NCI-H524 treated with DMSO at 0.1 percent for 48 hours (cell line): ENCODE data around the gene NIN.

ENCODE experiments used
- DNase-seq: peaks from one replicate; lab custom pipeline; 2025; lab: John Stamatoyannopoulos, UW

The NIN gene

DNA sequence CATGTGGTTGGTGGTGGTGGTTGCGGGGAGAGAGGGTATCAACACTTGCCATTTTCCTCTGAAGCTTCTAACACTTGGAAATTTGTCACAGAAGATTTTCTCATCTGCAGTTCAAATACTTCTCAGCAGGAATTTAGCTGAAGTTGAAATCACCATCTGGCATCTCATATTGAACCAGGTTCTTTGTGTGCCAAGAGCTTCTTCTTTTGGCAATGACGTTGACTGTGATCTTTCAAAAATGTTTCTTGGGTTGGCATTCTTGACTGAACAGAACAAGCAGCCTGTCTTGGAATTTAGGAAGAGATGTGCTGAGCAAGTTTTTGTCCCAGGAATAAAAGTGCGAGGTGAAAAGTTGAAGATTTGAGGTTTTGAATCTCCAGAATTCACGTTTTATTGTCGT, 8.7 kb upstream of the NIN start:
- peak; percentile 25 for DNase-seq

DNA sequence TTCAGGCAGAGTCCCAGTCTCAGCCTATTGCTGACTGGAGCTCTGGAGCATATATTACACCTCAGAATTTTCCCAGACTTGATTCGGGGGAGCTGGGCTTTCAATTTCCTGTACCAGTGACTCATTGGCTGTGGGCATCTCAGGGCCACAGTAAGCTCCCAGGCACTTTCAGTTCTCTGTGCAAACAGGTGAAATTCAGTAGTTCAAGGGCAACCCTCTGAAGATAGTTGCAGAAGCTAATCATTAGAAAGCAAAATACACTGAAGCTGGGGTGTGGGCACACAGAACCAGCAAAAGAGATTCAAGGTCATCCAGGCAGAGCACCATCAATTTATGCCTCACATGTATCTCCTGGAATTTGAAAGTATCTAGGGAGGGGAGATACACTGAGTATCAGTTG, 8.1 kb upstream of the NIN start:
- no peak for DNase-seq

DNA sequence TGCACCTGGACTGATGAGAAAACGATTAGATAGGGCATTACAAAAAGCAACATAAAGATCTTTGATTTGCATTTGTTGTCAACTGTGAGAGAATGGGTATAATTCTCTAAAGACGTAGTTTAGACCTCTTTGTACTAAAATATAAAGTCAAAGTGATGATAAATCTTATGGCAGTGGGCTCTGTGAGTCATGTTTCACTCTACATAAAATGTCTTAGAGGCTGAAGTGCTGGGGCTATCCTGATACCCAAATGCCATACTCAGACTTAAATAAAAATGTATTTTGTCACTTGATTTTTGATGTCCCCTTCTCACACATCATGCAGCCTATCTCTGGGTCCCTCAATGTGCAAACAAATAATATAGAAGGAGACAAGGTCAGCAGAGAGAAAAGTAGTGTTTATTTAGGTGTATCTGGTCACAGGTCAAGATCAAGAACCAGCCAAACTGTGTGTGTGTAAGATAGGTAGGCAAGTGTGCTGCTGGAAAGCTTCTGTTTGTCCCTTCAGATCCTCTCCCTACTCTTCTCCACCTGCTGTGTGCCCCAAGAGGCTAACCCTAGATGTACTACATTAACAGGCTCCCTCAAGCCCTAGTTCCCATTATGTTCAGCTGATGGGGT, 7.0 kb upstream of the NIN start:
- DNase-seq, result no peak

DNA sequence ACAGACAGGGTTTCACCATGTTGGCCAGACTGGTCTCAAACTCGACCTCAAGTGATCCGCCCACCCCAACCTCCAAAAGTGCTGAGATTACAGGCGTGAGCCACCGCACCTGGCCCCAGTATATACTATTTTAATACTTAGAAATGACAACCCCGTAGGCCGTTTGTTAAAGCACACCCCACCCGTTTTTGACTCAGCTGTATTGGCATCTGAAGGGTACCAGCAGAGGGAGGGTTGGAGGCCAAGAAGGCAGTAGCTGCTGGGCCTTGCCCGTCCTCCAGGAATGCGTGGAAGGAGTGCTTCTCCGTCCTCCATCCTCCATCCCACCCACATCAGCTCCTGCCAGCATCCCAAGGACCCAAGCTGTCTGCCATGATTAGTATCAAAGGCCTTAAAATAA, 6.3 kb upstream of the NIN start:
- no peak for DNase-seq

DNA sequence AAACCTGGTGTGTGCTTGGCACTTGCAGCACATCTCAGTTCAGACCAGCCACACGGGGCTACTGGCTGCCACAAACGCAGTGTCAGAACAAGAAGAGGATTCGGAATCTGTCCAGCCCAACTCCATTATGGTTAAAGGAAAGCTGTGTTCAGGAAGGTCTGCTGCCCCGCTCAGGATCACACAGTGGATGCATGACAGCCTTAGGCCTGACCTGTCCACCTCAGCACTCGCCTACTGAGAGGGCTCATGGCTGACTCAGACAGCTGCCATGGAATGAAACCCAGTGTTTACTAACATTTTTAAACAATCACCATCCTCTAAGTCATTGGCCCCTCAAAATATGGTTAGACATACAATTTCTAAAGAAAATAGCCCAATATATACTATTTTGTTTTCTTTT, 5.6 kb upstream of the NIN start:
- no peak for DNase-seq

DNA sequence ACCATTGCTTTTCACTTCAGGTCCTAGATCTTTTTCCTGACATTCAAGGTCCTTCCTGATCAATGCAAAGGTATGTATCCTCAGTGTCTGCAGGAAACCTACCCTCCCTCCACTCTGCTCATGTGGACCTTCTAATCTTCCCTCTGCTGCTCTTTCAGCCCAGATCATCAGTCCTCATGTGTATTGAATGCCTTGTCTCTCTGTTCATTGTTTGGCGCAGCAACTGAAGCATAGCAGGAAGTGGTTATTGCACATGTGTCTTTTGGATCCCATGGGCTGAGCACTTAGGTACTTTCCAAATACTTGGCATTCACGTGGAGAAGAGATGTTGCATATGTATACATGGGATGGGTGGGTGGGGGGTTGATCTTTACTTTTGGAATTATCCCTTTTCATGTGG, 4.3 kb upstream of the NIN start:
- DNase-seq, result no peak

DNA sequence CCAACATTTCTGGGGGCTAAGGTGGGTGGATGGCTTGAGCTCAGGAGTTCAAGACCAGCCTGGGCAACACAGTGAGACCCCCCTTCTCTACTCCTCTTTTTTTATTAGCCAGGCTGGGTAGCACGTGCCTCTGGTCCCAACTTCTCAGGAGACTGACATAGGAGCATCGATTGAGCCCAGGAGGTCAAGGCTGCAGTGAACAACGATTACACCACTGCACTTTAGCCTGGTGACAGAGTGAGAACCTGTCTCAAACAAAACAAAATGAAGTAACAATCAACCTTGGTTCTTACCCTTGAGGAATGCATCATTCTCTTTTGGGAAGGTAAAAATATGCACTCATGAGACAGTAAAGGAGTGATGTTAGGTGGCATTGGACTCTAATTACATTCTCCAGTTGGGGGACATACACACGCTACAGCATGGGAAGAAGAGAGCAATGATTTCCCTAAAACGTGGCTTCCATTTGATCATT, 3.9 kb upstream of the NIN start:
- DNase-seq, result no peak

DNA sequence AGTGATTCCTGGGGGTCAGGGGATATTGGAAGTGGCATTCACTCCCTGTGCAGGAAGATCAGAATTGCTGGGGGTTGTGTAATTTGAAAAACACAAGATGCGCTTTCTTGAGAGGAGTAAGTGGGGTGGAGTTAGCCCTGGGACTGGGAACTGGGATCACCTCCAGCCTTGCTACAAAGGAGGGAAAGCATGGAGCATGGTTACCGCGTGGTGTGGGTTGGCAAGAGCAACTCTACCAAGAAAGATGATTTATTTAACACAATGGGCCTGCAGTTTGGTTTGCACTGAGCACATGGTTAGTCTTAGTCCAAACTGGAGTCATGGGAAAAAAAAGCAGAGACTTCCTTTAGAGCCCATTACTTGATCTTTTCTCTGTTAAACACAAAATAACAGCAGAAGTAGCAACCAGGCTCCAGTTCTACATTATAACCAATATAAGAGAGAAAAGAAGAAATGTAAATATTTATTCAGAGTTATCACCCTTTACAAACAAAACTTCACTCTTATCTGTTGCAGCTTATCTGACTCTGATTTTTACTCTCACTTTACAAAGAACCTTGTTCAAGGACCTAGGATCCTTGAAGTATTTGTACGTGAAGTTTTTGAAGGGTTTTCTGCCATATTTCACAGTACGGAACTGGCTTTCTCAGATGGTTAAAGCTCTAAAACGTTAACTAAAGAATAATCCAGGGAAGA, 2.1 kb upstream of the NIN start:
- DNase-seq, result no peak

DNA sequence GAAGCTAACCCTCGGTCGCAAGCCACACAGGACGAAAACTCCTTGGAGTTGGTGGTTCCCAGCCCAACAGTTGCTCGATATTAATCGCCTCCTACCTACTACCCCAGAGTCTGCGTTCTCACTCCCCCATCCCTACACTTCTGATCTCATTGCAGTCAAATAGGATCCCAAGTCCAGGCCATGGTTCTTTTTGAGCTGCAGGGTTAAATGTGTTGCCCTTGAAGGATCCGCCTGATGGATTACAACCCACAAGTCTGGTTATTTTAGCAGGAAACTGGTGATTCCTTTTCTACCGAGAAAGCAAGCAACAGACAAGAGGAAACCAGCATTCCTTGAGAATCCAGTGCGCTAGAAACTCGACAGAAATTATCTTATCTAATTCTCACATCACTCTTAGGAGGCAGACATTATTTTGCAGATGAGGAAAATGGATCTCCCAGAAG, 785 bp upstream of the NIN start:
- DNase-seq, result no peak

DNA sequence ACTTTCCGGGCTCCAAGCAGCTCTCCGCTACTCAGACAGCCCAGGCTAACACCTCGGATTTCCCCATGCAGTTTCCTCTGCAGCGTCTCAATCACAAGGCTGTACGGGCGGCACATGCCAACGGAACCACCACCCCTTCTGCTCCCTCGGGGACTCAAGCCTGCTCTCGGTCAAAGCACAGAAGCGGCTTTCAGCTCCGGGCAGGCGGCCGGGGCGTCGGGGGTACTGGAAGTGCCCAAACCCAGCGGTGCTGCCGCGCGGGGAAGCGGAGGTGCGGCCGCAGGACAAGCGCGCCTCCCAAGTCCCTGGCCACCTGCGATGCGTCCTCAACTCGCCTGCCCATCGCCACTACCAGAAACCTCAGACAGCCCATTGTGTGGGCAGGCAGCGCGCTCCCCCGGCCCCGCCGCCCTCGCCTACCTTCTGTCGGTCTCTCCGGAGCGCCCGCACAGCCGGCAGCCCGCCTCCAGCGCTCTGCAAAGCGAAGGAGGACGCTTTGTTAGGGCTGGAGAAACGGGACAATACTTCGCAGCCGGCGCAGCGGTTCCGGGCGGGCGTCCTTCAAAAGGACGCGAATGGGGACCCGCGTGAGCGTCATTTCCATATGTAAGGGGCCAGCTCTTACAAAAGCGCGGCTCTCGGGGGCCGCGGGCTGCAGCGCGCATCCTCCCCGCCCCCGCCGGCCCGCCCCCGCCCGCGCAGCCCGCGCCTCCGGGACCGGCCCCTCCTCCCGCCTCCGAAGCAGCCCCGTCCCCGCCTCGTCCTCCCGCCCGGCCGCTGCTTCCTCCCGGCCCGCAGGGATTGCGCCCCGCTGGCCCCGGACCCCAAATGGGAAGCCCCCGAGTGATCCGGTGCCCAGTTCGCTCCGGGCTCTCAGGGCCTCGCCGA, 674 bp downstream of the NIN start:
- DNase-seq, result peak; percentile 53

DNA sequence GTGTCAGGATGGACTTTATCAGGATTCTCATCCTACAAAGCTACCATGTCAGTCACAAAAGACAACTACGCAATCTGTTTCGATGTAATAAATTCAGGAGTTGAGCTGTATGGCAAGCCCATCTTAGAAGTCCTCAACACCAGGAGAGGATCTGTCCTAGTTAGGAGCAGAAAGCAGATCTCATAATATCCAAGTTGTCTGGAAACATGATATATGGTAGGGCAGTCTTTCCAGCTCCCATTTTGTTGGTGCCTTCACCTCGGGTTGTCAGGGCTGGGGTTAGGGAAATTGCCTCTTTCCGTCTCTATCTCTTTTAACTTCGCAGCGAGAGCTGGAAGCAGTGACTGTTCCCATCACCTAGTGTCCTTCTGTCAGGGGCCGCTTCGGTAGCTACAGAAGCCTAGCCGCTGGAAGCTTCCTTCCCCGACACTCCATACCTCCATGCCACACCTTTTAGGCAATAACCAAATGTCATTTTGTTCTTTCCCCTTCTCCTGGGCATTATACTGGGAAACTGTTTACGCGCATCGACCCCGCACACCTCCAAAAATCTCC, 1.4 kb downstream of the NIN start:
- DNase-seq, result no peak

DNA sequence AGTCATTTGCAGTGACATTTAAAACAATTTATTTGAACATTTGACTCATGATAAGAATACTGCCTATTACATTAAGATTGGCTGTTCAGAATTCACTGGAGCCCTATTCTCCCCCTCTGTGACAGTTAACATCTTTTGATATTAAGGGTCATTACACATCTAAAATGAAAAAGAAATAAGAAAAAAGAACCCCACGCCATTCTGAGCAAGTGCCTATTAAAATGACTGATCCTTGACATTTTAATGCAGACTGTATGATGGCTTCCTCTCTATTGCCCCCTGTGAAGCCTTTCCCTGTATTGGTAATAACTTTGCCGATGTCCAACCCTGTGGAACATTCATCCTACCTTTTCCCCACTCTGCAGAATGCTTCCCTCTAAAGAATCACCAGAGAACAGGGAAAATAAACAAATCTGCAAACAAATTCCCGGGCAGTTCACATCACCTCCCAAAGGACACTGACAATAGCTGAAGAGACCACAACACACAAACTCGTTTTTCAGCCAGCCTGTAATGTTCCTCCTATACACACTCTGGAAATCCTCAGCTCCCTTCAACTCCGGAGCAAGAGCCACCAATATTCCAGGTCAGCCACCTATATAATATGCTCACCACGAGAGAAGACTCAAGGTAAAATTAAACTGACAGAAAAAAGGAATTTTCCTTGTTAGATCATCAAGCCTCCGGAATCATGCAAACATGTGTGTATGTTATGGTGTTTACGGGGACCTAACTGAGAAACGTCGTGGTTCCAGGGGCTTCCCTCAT, 2.1 kb downstream of the NIN start:
- DNase-seq, result no peak

DNA sequence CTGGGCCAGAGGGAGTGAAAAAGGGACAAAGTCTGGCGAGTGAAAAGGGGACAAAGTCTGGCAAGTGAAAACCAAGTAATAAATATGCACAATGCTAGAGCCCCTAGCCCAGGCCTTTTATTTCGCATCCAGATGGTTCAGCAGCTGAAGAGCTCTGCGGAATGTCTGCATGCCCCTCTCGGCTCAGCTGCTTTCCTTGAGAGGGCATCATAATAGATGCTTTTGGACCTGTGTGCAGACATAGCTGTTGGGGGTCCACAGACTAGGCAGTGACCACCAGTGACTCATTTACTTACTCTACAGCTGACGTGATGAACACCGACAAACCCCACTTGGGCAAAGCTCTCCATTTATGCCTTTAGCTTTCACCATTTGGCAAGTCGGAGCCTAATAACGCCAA, 4.3 kb downstream of the NIN start:
- DNase-seq, result no peak

DNA sequence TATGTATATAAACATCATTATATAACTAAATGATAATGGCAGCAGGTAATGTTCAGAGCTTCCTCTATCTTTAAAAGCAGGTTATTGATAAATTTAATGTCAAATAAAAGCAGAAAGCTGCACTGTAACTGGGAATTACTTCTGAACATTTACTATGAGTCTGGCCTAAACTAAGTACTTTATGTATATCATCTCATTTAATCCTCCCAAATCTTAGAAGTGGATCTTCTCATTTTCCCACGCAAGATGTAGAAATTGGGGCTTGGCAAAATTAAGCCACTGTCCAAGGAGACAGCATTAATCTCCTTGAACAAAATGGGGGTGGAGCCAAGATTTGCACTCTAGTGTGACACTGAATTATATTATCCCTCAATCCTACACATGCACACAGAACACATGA, 5.7 kb downstream of the NIN start:
- no peak for DNase-seq

DNA sequence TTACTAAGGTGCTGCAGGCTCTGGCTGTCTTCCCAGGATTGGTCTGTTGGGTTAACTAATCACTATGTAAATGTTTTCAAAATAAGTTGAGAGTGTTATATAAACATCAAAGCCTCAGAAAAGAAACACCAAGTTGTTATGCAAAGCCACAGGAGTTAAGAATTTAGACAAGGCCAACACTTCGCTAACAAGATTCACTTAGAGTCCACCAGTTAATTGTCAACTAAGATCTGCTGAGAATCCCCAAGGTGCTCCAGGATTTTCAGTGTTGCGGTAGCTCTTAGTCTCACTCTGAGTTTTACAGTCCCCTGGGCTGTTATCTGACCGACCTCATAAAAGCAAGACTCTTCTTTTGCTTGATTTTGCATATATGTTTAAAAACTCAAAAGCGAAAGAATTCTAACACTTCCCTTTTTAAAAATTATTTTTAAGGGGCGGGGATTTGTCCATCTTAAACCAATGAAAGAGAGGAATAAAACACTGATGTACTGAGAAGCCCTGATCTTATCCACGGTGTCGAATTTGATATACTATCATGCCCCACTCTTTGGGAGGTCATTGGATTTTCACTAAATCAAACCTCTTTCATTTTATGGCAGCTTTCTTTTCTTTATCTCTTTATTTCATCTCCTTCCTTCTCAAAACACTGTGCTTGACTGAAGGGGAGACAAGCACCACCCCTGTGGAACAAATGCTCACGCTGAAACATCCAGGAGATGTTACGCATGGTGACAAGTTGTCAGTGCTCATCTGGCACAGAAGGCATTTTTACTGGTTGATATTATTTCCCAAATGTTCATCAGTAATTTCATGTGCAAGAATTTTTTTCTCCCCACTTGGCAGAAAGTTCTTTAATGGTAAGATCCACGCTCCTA, 7.0 kb downstream of the NIN start:
- DNase-seq, result no peak

DNA sequence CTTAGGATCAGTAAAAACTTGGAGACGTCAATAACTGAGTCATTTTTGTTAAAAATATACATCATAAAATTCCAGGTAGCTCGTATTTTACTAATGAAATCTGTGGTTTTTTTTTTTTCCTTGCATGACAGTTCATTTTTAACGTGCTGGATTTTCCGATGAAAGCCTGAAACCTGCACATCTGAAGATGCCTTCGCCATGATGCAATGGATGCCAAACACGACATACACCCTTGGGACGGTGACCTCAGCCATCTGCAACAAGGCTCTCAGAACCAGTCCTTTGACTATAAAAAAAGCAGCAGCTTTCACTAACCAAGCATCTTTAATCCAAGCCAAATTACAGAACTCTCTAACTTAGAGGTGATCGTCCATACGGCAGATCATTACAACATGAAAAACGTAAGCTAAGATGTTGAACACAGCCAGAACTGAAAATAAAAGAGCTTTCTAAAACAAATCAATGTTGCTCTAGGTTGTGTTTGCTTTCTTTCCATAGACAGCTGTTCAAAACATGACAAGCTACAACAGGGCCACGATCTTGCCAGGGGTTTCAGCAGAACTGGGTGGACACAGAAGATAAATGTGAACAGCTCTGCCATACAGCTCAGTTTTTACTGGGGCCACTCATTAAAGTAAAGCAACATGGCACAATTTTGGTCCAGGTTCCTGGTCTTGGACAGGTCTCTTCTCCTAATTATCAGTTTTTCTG, 7.8 kb downstream of the NIN start:
- DNase-seq, result no peak

DNA sequence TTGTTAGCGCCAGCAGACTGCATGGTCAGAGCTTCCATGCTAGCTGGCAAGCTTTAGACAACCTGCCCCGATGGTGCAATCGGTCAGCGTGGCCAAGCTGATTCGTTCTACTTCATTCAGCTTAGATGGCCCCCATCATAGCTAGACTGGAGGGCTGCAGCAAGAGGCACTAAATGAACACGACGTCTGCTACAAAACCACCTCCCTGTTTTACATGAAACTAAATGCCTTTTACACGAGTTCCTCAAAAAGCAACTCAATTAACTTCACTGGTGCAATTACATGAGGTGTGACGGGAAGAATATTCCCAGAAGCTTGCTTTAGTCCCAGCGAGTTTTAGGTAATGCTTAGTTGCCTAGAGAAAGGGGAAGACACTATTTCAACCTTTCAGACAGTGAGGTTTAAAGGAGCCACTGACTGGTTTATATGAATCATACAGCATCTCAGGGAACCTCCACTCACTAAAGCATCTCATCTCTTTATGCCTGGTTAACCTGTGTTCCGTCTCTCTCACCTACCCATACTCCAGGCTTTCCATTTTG, 8.4 kb downstream of the NIN start:
- DNase-seq, result no peak

DNA sequence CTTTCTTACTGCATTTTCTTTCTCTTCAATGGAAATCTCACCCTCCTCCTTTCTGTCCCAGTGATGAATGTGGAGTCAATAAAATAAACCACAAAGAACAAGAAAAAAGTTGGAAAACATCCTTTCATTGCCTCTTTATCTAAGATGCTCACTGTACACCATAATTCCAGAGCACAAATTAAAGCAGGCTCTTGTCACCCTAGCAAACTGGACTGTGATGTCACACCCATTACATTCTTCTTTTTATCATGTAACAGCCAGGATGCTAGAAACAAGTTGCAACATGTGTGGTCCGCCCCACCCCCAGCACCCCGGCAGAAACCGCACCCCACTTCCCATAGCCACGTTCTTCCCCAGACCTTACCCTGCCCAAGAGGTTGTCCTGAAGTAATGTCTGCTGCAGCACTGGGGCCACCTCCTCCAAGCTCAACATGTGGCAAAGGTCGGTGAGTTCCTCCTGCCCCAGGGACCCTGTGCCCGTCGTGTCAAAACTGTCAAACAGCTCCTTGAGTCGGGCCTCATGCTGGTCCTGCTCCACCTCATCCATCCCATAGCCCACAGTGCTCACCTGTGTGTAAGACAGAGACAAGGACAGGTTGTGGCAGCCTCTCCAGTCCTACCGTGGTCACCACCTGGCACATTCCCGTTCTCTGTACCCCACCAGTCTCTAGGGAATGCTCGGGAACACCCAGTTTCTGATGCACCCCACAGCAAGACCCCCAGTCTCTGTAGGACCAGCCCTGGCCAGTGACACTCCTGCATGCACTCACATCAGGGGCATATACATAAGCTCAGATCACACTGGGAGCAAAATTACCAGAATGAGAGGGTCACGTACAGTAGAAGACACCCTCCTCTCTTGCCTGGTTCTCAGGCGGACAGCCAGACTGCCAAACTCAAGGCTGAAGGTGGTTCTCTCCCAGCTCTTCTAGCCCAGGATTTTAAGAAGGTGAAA, 9.2 kb downstream of the NIN start:
- DNase-seq, result no peak
